Left renal cortex interstitium (tissue), 4 donors: ENCODE data around the gene SCNM1. TPM values are rescaled to one million over a fixed set of nuclear protein-coding genes. Genes with fewer than 3 reads are reported as not detected.
"Not testable (repeated sequence)": the region's sequence is repeated elsewhere in the genome, so short reads cannot be mapped to it uniquely, and the experiment has no call there.

Experiments
- DNase-seq, 4 donors: peaks; one replicate each; pipeline ENCODE4 v3.0.0-alpha.2; 2013; ENCODE audit warnings: low read depth in 4 of 4, low spot score in 2 of 4, missing footprints in 1 of 4
- polyA plus RNA-seq, 4 donors: library from polyadenylated mRNA; unstranded; fragments of 120-200 nt; gene quantifications; one replicate each; pipeline ENCODE4 v1.2.1, GENCODE V29; 2013; ENCODE audit not compliant: insufficient read length in 4 of 4

SCNM1 gene
- polyA plus RNA-seq, 4 donors, result 35.1 to 42.5 (median 41.1) TPM

DNA sequence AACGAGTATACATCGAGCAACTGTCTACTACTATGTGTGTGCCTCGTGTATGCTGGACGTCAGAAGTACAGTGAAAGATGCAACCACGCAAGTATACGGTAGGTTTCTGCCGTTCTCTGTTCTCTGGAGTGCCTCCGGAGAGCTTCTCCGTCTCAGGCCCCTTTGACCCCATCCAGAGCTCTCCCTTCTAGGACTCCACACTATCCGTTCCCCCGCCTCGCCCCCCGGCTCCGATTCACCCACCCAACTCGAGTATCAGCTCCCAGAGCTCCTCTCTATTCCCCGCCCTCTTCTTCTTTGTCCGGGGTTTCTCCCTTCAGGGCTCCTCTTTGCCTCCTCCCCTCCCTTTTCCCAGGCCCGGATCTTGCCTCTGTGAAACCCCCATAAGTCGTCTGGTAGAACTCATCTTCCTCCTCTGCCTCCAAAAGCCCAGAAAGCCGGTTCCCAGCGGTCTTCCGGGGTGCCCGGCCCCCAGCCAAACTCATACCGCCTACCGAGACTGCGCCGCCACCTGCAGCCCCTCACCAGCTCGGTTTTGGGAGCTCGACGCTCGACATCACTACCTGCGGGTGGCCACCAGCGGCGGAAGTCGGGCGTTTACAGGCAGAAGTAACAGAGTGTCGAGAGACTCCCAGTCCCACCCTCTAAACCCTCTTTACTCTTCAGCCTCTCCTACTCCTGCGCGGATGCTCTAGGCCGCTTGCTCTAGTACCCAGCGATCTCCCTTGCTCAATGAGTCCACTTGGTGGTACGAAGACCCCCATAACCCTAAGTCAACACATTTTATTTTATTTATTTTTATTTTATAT is 23.9 kb downstream of the SCNM1 start, which contains the start of gene VPS72:
Gene VPS72, minus strand, starts transcription at position 561 of the 809 bp plus-strand sequence. Its CDS starts 76 bp downstream, at position 485.
- peak; percentile 64 to 89 (median 75) for DNase-seq

- no peak for DNase-seq
Observed at GRCh38 chr1:151192047-151192446, 26.1 kb downstream of the SCNM1 start.

GRCh38 chr1:151193304-151193703 is 27.4 kb downstream of the SCNM1 start:
- DNase-seq, result no peak

DNA sequence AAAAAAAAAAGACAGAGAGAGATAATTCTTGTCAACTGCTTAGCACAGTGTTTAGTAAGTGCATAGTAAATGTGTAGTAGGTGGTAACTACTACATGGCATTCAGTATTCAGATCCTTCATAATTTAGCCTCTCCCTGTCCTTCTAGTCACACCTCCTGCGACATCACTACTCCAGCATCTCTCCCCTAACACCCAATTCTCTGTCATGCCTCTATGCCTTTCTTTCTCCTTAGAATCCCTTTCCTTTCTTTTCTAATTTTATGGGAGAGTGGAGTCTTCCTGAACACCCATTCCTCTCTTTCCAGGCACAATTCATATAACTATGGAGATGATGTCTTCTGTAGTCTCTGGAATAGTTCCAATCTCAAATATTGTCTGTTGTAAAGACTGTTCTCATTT is 27.9 kb downstream of the SCNM1 start:
- DNase-seq, result no peak

GRCh38 chr1:151194894-151195594 is 29.1 kb downstream of the SCNM1 start:
- not testable (repeated sequence) for DNase-seq

DNA sequence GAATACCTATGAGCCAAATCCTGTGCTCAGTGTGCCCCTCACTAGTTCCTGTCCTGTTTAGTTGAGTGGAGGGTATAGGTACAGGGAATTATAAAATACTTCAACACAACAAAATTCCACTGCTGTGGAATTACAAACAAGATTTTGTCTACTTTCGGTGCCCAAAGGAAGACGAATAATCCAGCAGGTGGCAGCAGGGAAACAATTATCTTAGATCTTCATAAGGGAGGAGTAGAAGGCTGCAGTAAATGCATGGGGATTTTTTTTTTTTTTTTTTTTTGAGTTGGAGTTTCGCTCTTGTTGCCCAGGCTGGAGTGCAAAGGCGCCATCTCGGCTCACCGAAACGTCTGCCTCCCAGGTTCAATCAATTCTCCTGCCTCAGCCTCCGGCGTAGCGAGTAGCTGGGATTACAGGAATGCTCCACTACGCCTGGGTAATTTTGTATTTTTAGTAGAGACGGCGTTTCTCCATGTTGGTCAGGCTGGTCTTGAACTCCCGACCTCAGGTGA is 30.4 kb downstream of the SCNM1 start:
- DNase-seq, result peak in 3 of 4 donors; percentile 54 to 75 (median 65)

DNA sequence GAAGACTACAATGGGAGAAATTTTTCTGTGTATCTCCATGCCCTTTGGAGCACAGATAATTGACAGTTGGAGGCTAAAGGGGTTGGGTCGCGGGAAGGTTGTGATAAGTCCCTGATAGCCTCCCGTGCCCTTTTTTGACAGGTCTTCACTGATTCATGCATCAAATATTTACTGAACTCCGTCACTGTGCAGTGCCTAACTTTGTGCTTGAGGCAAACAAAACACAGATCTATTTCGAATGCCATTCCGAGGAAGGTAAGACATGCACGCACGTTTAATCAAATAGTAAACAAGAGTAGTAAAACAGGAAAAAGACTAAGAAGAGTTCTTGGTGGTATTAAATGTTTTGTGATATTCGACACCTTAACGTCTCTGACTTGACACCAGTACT is 31.9 kb downstream of the SCNM1 start:
- DNase-seq, result no peak

DNA sequence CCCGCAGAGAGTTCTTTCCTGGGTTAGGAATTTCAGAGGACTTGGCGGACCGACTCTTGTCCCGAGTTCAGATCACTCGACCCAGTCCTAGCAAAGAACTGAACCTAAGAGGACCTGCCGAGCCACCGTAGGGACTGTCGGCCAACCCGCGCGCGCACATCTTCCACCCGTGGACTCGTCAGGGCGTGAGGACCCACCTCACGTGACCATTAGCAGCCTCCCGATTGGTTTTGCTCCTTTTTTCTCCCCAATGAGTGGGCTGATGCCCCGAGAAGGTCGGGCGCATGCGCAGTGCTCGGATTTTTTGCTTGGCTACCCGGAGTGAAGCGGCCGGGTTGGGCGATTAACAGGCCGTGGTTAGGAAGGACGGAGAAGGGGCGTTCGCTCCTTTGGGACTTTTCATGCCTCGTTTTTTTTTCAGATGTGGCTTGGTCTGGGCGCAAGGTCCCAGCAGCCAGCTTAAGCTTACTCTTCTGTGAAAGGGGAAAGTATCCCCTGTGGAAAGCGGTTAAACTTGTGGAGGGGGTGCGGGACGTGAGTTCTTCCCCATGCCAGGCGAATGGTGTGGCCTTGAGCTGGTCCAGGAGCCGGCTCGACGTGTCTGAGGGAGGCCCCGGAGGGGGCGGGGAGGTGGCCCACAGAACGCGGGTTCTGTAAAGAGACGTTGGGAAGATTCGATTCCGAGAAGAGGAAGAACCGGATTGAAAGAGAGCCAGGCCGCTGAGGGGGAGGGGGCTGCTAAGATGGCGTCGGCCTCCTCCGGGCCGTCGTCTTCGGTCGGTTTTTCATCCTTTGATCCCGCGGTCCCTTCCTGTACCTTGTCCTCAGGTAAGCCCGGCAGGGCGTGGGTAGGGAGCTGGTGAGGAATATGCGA is 32.5 kb downstream of the SCNM1 start, which contains the start of gene PIP5K1A:
Gene PIP5K1A, plus strand, starts transcription at position 299 of the 874 bp plus-strand sequence. Its CDS starts 445 bp downstream, at position 744.
- DNase-seq, result peak; percentile 97 to 99 (median 98)

DNA sequence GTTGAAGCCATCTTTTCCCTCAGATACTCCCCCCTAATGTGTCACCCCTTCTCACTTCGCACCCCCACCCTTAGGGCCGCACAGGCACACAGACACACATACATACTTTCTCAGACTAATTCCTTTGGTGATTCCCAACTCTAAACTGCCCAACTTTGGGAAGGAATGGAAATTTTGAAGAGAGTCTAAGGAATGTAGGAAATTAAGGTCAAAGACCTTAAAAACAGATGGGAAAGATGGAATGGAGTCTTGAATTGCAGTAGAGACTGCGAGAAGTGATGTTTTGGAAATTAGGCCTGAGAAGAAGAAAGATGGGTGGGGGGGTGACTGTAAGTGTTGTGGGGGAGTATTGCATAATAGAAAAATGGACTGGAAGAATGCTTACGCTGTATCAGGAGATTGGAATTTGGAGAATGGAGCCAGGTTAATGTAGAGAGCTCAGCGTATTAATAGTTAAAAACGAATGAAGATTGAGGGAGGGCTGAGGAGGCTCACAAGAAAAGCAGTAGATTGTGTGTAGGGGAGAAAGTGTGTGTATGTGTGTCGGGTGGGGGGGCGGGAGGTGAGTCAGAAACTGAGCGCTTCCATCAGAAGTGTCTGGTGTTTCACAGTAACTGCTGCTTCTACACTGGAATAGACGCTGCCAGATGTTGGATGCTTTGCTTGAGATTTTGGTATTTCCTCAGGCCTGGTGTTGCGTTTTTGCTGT is 34.1 kb downstream of the SCNM1 start:
- peak in 1 of 4 donors; percentile 5 for DNase-seq

DNA sequence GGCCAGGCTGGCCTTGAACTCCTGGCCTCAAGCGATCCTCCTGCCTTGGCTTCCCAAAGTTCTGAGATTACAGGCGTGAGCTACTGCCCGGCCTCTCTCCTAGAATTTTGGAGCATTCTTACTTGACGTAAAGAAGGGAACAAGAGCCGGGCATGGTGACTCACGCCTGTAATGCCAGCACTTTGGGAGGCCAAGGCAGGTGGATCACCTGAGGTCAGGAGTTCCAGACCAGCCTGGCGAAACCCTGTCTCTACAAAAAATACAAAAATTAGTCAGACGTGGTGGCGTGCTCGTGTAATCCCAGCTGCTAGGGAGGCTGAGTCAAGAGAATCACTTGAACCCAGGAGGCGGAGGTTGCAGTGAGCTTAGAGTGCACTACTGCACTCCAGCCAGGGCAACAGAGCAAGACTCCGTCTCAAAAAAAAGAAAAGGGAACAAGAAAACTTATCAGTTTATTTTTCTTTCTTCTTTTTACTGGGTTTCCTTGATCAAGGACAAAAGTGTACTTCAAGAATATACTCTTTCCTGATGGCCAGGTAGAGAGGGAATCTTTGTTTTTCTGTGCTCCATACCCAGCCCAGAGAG is 39.5 kb downstream of the SCNM1 start:
- DNase-seq, result not testable (repeated sequence)

GRCh38 chr1:151210830-151211229 is 44.9 kb downstream of the SCNM1 start:
- DNase-seq, result no peak

- DNase-seq, result no peak
Observed at GRCh38 chr1:151211972-151212705, 46.2 kb downstream of the SCNM1 start.

GRCh38 chr1:151213560-151213959 is 47.6 kb downstream of the SCNM1 start:
- no peak for DNase-seq

Other genes with a start within 250 kb of the SCNM1 start
- gene SETDB1, start 239.8 kb upstream of the SCNM1 start, polyA plus RNA-seq, result 10 to 100 TPM; 57.6 to 94.5 (median 80.2) TPM
- 100 to 1,000 TPM; 275 to 297 (median 293) TPM for gene CERS2, start 191.3 kb upstream of the SCNM1 start, polyA plus RNA-seq
- 10 to 100 TPM; 12.3 to 18.6 (median 15.7) TPM for gene ANXA9, start 183.9 kb upstream of the SCNM1 start, polyA plus RNA-seq
- gene MINDY1, start 159.2 kb upstream of the SCNM1 start, polyA plus RNA-seq, result 10 to 100 TPM; 38.1 to 59.4 (median 46.7) TPM
- gene PRUNE1, start 157.7 kb upstream of the SCNM1 start, polyA plus RNA-seq, result 10 to 100 TPM; 40.6 to 47.9 (median 43.7) TPM
- 1 to 10 TPM; 1.3 to 5.2 (median 2.7) TPM for gene BNIPL, start 129.6 kb upstream of the SCNM1 start, polyA plus RNA-seq
- gene C1orf56, start 118.4 kb upstream of the SCNM1 start, polyA plus RNA-seq, result 10 to 100 TPM in 2 of 4 donors, 1 to 10 TPM in 2; 9.0 to 14.8 (median 10.2) TPM
- 10 to 100 TPM; 60.1 to 86.6 (median 80.3) TPM for gene CDC42SE1, start 106.5 kb upstream of the SCNM1 start, polyA plus RNA-seq
- 10 to 100 TPM; 24.0 to 26.1 (median 24.6) TPM for gene MLLT11, start 105.7 kb upstream of the SCNM1 start, polyA plus RNA-seq
- gene GABPB2, start 95.4 kb upstream of the SCNM1 start, polyA plus RNA-seq, result 10 to 100 TPM in 3 of 4 donors, 1 to 10 TPM in 1; 9.6 to 14.9 (median 11.6) TPM
- 10 to 100 TPM; 22.4 to 34.6 (median 28.6) TPM for gene SEMA6C, start 19.5 kb upstream of the SCNM1 start, polyA plus RNA-seq
- 1 to 10 TPM; 1.2 to 2.2 (median 1.3) TPM for gene TNFAIP8L2, start 9.5 kb upstream of the SCNM1 start, polyA plus RNA-seq
- gene LYSMD1, start 242 bp upstream of the SCNM1 start, polyA plus RNA-seq, result 10 to 100 TPM; 15.6 to 19.7 (median 16.8) TPM
- gene TMOD4, start 9.8 kb downstream of the SCNM1 start, polyA plus RNA-seq, result 1 to 10 TPM in 3 of 4 donors, under 1 TPM in 1; 0.75 to 1.5 (median 1.2) TPM
- 10 to 100 TPM; 66.6 to 74.2 (median 71.6) TPM for gene VPS72, start 24.1 kb downstream of the SCNM1 start, polyA plus RNA-seq
- gene PIP5K1A, start 32.4 kb downstream of the SCNM1 start, polyA plus RNA-seq, result 10 to 100 TPM; 51.5 to 76.7 (median 70.4) TPM
- gene PSMD4, start 88.6 kb downstream of the SCNM1 start, polyA plus RNA-seq, result 100 to 1,000 TPM; 162 to 171 (median 168) TPM
- gene ZNF687, start 116.2 kb downstream of the SCNM1 start, polyA plus RNA-seq, result 10 to 100 TPM; 21.6 to 30.0 (median 26.4) TPM
- 10 to 100 TPM; 59.0 to 77.4 (median 67.2) TPM for gene PI4KB, start 161.3 kb downstream of the SCNM1 start, polyA plus RNA-seq
- gene RFX5, start 181.1 kb downstream of the SCNM1 start, polyA plus RNA-seq, result 10 to 100 TPM; 43.5 to 49.2 (median 47.0) TPM
- 10 to 100 TPM; 52.1 to 60.5 (median 52.9) TPM for gene SELENBP1, start 206.6 kb downstream of the SCNM1 start, polyA plus RNA-seq
- 100 to 1,000 TPM; 238 to 292 (median 254) TPM for gene PSMB4, start 233.4 kb downstream of the SCNM1 start, polyA plus RNA-seq